CD8-positive, alpha-beta memory T cell (primary cell): ENCODE measurements around the gene UBE2G2. TPM values are rescaled to one million over a fixed set of nuclear protein-coding genes. Genes with fewer than 3 reads are reported as not detected.

Experiments
- CTCF ChIA-PET: fragments of 350-600 bp; sonication (Branson Sonifier 250); formaldehyde crosslinking; loops from one replicate; lab custom pipeline; 2021; ENCODE audit warnings: antibody characterized with exemption; lab: Charles Lee
- POLR2A ChIA-PET: fragments of 350-600 bp; sonication (Branson Sonifier 250); formaldehyde crosslinking; loops from one replicate; lab custom pipeline; 2021; ENCODE audit warnings: antibody characterized with exemption; lab: Charles Lee
- DNase-seq, 5 donors: peaks; one replicate each; pipeline versions ENCODE4 v3.0.0 to v3.0.0-alpha.2; 2020 to 2022; ENCODE audit warnings: mixed read lengths in 1 of 5
- H3K27ac ChIP-seq: one replicate; pipeline ENCODE4 v1.7.0; 2013; ENCODE audit warnings: low read depth, mild to moderate bottlenecking, low read length, moderate library complexity
- H3K27me3 ChIP-seq: 2 replicates; pipeline ENCODE4 v1.7.0; 2013; ENCODE audit warnings: low read length, mild to moderate bottlenecking; ENCODE audit not compliant: insufficient read depth, poor library complexity, severe bottlenecking
- H3K36me3 ChIP-seq: 2 replicates; pipeline ENCODE4 v1.7.0; 2013; ENCODE audit warnings: mild to moderate bottlenecking, low read length, moderate library complexity; ENCODE audit not compliant: insufficient read depth
- H3K4me1 ChIP-seq: 2 replicates; pipeline ENCODE4 v1.7.0; 2013; ENCODE audit warnings: mild to moderate bottlenecking, low read length, moderate library complexity; ENCODE audit not compliant: insufficient read depth
- H3K4me3 ChIP-seq: 2 replicates; pipeline ENCODE4 v1.7.0; 2013; ENCODE audit warnings: mild to moderate bottlenecking, low read length
- H3K9me3 ChIP-seq: 2 replicates; pipeline ENCODE4 v1.7.0; 2013; ENCODE audit warnings: mild to moderate bottlenecking, low read length
- H3K27ac Mint-ChIP-seq, 8 donors: one replicate each; pipeline ENCODE4 v1.8.0; 2020 to 2021; ENCODE audit warnings: mixed read lengths in 8 of 8, mild to moderate bottlenecking in 6 of 8, inconsistent platforms in 3 of 8, moderate library complexity in 3 of 8
- H3K27me3 Mint-ChIP-seq, 2 donors: one replicate each; pipeline ENCODE4 v1.8.0; 2020 to 2021; ENCODE audit warnings: mixed read lengths in 2 of 2, mild to moderate bottlenecking in 1 of 2, moderate library complexity in 1 of 2
- H3K36me3 Mint-ChIP-seq, 3 donors: one replicate each; pipeline ENCODE4 v1.8.0; 2020 to 2021; ENCODE audit warnings: mixed read lengths in 3 of 3, inconsistent platforms in 1 of 3, mild to moderate bottlenecking in 1 of 3
- H3K4me1 Mint-ChIP-seq, 3 donors: one replicate each; pipeline ENCODE4 v1.8.0; 2020 to 2021; ENCODE audit warnings: mixed read lengths in 3 of 3, inconsistent platforms in 1 of 3, mild to moderate bottlenecking in 1 of 3
- H3K4me3 Mint-ChIP-seq, 7 donors: one replicate each; pipeline ENCODE4 v1.8.0; 2020 to 2021; ENCODE audit warnings: mixed read lengths in 7 of 7, mild to moderate bottlenecking in 6 of 7, moderate library complexity in 4 of 7, inconsistent platforms in 2 of 7
- H3K9me3 Mint-ChIP-seq, 5 donors: one replicate each; pipeline ENCODE4 v1.8.0; 2020 to 2022; ENCODE audit warnings: mixed read lengths in 5 of 5, mild to moderate bottlenecking in 3 of 5, moderate library complexity in 2 of 5, inconsistent platforms in 1 of 5
- polyA plus RNA-seq: library from polyadenylated mRNA; unstranded; fragments of 300-500 nt; fragmentation: Illumina TruSeq; gene quantifications from one replicate; pipeline ENCODE4 v1.2.3, GENCODE V29; 2021
- total RNA-seq, 2 experiments: library from RNA; stranded (reverse); gene quantifications; one replicate each; pipeline ENCODE4 v1.2.3, GENCODE V29; 2021

UBE2G2 gene
- total and polyA plus RNA-seq, 3 experiments from 2014 or later: 60.1 to 116 (median 112) TPM

- peaks cover 8 to 23% (median 9%) of the 10 kb centered on the region in 3 donors for H3K4me1 Mint-ChIP-seq
- peak overlapping the region; percentile 66 to 91 (median 76) for H3K4me3 Mint-ChIP-seq
- no peaks in the 10 kb centered on the region for H3K27me3 ChIP-seq
- H3K36me3 ChIP-seq: no peaks in the 10 kb centered on the region
- no peaks in the 10 kb centered on the region for H3K27me3 Mint-ChIP-seq
- ChIA-PET POLR2A (interaction anchor here (0.6 to 1.6 kb wide), 11 partner anchors 12 to 662 kb away, joined by 3 to 25 read pairs (median 3); partner anchors contain the start of genes ITGB2, PTTG1IP and UBE2G2), CTCF (interaction anchor here (0.6 kb wide), 1 partner anchor 57 kb away, joined by 3 read pairs; the partner anchor contains the start of gene PTTG1IP)
- H3K27ac ChIP-seq: no peak overlapping the region
- H3K4me3 ChIP-seq: peak overlapping the region; percentile 62
- H3K36me3 Mint-ChIP-seq: peaks cover 0 to 16% (median 0%) of the 10 kb centered on the region in 3 donors
- peaks cover 0 to 11% (median 2%) of the 10 kb centered on the region in 5 donors for H3K9me3 Mint-ChIP-seq
- H3K4me1 ChIP-seq: peaks cover 11% of the 10 kb centered on the region
- no peak for DNase-seq
- H3K9me3 ChIP-seq: no peaks in the 10 kb centered on the region
- H3K27ac Mint-ChIP-seq: peak overlapping the region in 4 of 8 donors; percentile 56 to 93 (median 82)
Observed at GRCh38 chr21:44816761-44817505, 15.3 kb upstream of the UBE2G2 start.

DNA sequence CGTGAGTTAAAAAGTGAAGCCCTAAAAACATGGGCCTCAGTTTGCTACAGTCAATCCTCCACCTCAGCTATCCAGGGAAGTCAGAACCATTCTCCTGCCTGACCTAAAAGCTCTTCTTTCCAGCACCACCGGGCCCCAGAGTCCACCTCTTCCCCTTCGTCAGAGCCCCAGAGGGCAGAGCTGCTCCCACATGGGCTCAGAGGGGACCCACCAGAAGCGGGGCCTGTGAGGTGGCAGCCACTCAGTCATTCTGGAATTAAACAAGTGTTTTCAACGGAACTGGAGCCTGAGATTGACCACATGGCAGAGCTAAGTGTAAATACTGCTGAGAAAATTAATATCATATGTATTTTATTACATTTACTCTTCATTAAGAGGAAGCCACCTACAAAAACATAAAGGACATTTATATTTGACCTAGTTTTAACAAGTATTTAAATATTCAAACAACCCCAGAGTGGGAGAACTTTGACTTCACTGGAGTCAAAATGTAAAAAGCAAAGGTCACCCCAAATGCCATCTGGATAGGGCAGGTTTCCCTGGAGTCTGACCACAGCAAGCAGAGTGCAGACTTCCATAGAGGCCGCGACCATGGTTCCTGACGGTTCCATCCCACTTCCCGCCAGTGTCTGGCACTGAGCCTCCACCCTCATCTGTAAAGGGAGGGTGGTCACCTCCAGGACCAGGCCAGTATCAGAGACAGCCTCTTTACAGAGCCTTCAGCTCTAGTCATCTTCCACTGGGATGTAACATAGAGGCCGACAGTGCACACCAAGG lies 14.4 kb upstream of the UBE2G2 start:
- Mint-ChIP-seq H3K36me3 (peaks cover 0 to 23% (median 2%) of the 10 kb centered on the region in 3 donors), H3K4me1 (peaks cover 8 to 23% (median 15%) of the 10 kb centered on the region in 3 donors), H3K9me3 (peaks cover 0 to 8% (median 0%) of the 10 kb centered on the region in 5 donors), H3K27me3 (no peaks in the 10 kb centered on the region), H3K4me3 (peak overlapping the region; percentile 66 to 91 (median 76)), H3K27ac (peak overlapping the region in 4 of 8 donors; percentile 56 to 93 (median 82))
- POLR2A ChIA-PET: no interaction called here
- peaks cover 11% of the 10 kb centered on the region for H3K4me1 ChIP-seq
- no peak for DNase-seq
- H3K9me3 ChIP-seq: no peaks in the 10 kb centered on the region
- no peaks in the 10 kb centered on the region for H3K36me3 ChIP-seq
- CTCF ChIA-PET: interaction anchor here (1.8 to 2.0 kb wide), 2 partner anchors 15 to 23 kb away, joined by 6 to 8 read pairs; partner anchors contain the start of gene UBE2G2
- H3K4me3 ChIP-seq: no peak overlapping the region
- no peaks in the 10 kb centered on the region for H3K27me3 ChIP-seq
- no peak overlapping the region for H3K27ac ChIP-seq

GRCh38 chr21:44815225-44815624 lies 13.6 kb upstream of the UBE2G2 start:
- H3K27ac ChIP-seq: no peak overlapping the region
- H3K4me1 Mint-ChIP-seq: peaks cover 8 to 26% (median 19%) of the 10 kb centered on the region in 3 donors
- ChIA-PET POLR2A (no interaction called here), CTCF (interaction anchor here (1.8 to 2.0 kb wide), 2 partner anchors 14 to 22 kb away, joined by 6 to 8 read pairs; partner anchors contain the start of gene UBE2G2)
- no peaks in the 10 kb centered on the region for H3K36me3 ChIP-seq
- no peaks in the 10 kb centered on the region for H3K9me3 ChIP-seq
- peak overlapping the region in 2 of 7 donors; percentile 54 to 85 for H3K4me3 Mint-ChIP-seq
- peaks cover 11% of the 10 kb centered on the region for H3K4me1 ChIP-seq
- DNase-seq: no peak
- H3K27me3 ChIP-seq: no peaks in the 10 kb centered on the region
- H3K27ac Mint-ChIP-seq: peak overlapping the region in 1 of 8 donors; percentile 58
- H3K4me3 ChIP-seq: no peak overlapping the region
- no peaks in the 10 kb centered on the region for H3K27me3 Mint-ChIP-seq
- H3K9me3 Mint-ChIP-seq: peaks cover 0 to 7% (median 0%) of the 10 kb centered on the region in 5 donors
- H3K36me3 Mint-ChIP-seq: peaks cover 0 to 29% (median 4%) of the 10 kb centered on the region in 3 donors

GRCh38 chr21:44814498-44815023 lies 12.9 kb upstream of the UBE2G2 start:
- POLR2A ChIA-PET: no interaction called here
- H3K4me3 ChIP-seq: no peak overlapping the region
- peaks cover 11% of the 10 kb centered on the region for H3K4me1 ChIP-seq
- H3K4me3 Mint-ChIP-seq: peak overlapping the region in 2 of 7 donors; percentile 54 to 60
- H3K36me3 Mint-ChIP-seq: peaks cover 0 to 35% (median 8%) of the 10 kb centered on the region in 3 donors
- CTCF ChIA-PET: interaction anchor here (0.7 to 2.0 kb wide), 3 partner anchors 10 to 21 kb away, joined by 3 to 8 read pairs (median 6); partner anchors contain the start of gene UBE2G2
- H3K27ac Mint-ChIP-seq: peak overlapping the region in 2 of 8 donors; percentile 11 to 45
- no peak for DNase-seq
- no peak overlapping the region for H3K27ac ChIP-seq
- H3K9me3 Mint-ChIP-seq: no peaks in the 10 kb centered on the region
- no peaks in the 10 kb centered on the region for H3K9me3 ChIP-seq
- peaks cover 5% of the 10 kb centered on the region for H3K36me3 ChIP-seq
- H3K27me3 Mint-ChIP-seq: no peaks in the 10 kb centered on the region
- H3K27me3 ChIP-seq: no peaks in the 10 kb centered on the region
- peaks cover 11 to 29% (median 24%) of the 10 kb centered on the region in 3 donors for H3K4me1 Mint-ChIP-seq

- ChIA-PET CTCF (interaction anchor here (1.9 to 2.2 kb wide), 2 partner anchors 14 to 20 kb away, joined by 4 to 5 read pairs; no protein-coding TSS in a partner anchor), POLR2A (no interaction called here)
- Mint-ChIP-seq H3K27ac (no peak overlapping the region), H3K27me3 (no peaks in the 10 kb centered on the region), H3K9me3 (no peaks in the 10 kb centered on the region), H3K4me3 (peak overlapping the region in 1 of 7 donors; percentile 60), H3K36me3 (peaks cover 0 to 44% (median 8%) of the 10 kb centered on the region in 3 donors), H3K4me1 (peaks cover 11 to 29% (median 26%) of the 10 kb centered on the region in 3 donors)
- no peaks in the 10 kb centered on the region for H3K9me3 ChIP-seq
- peaks cover 9% of the 10 kb centered on the region for H3K36me3 ChIP-seq
- H3K27me3 ChIP-seq: no peaks in the 10 kb centered on the region
- H3K4me1 ChIP-seq: peaks cover 11% of the 10 kb centered on the region
- H3K4me3 ChIP-seq: no peak overlapping the region
- no peak overlapping the region for H3K27ac ChIP-seq
- no peak for DNase-seq
Observed at GRCh38 chr21:44813727-44814126, 12.1 kb upstream of the UBE2G2 start.

DNA sequence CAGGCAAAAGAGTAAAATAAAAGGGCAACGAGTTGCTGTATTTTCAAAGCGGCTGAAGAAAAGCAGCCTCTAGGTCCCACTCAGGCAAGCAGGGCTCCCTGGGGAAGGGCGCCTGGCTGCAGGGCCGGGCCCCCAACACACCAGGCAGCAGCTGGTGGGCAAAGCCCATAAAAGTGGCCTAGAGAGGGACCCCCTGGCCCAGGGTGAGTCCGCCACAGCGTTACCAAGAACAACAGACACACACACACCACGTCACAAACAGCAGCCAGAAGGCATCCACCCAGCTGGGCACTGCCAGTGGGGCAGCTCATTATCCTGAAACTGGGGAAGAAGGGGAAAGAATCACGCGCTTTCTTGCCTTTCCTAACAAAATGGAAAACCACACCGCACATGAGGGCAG lies 11.5 kb upstream of the UBE2G2 start:
- DNase-seq: no peak
- POLR2A ChIA-PET: no interaction called here
- peak overlapping the region in 1 of 7 donors; percentile 73 for H3K4me3 Mint-ChIP-seq
- no peaks in the 10 kb centered on the region for H3K9me3 Mint-ChIP-seq
- Histone ChIP-seq H3K4me1 (peaks cover 11% of the 10 kb centered on the region), H3K27me3 (no peaks in the 10 kb centered on the region), H3K27ac (no peak overlapping the region), H3K9me3 (no peaks in the 10 kb centered on the region), H3K4me3 (no peak overlapping the region), H3K36me3 (peaks cover 9% of the 10 kb centered on the region)
- peak overlapping the region in 1 of 8 donors; percentile 20 for H3K27ac Mint-ChIP-seq
- peaks cover 11 to 29% (median 26%) of the 10 kb centered on the region in 3 donors for H3K4me1 Mint-ChIP-seq
- CTCF ChIA-PET: interaction anchor here (1.2 to 2.2 kb wide), 3 partner anchors 11 to 20 kb away, joined by 3 to 5 read pairs (median 4); partner anchors contain the start of gene UBE2G2
- peaks cover 0 to 48% (median 8%) of the 10 kb centered on the region in 3 donors for H3K36me3 Mint-ChIP-seq
- H3K27me3 Mint-ChIP-seq: no peaks in the 10 kb centered on the region

DNA sequence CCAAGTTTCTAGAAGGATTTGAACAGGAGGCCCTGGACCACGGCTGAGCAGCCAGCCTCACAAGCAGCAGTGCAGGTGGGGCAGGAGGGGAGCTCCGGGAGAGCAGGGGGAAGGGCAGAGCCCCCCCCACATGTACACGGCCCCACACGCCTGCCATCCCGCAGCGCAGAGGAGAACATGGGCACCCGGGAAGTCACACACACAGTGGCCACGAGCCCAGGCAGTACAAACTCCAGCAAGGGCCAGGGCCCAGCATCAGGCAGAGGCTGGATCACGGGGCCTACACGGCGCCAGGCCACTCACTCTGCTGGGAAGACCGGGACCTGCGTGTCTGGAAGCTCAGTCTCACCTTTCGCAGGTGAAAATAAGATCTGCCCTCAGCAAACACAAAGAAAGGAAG lies 11.0 kb upstream of the UBE2G2 start:
- DNase-seq: no peak
- Mint-ChIP-seq H3K27me3 (no peaks in the 10 kb centered on the region), H3K27ac (peak overlapping the region in 1 of 8 donors; percentile 20), H3K36me3 (peaks cover 0 to 50% (median 8%) of the 10 kb centered on the region in 3 donors), H3K4me1 (peaks cover 11 to 29% (median 26%) of the 10 kb centered on the region in 3 donors), H3K9me3 (no peaks in the 10 kb centered on the region), H3K4me3 (peak overlapping the region in 1 of 7 donors; percentile 73)
- Histone ChIP-seq H3K9me3 (no peaks in the 10 kb centered on the region), H3K4me3 (no peak overlapping the region), H3K36me3 (peaks cover 9% of the 10 kb centered on the region), H3K27ac (no peak overlapping the region), H3K27me3 (no peaks in the 10 kb centered on the region), H3K4me1 (peaks cover 11% of the 10 kb centered on the region)
- ChIA-PET POLR2A (no interaction called here), CTCF (interaction anchor here (1.2 to 2.2 kb wide), 3 partner anchors 11 to 19 kb away, joined by 3 to 5 read pairs (median 4); partner anchors contain the start of gene UBE2G2)
